ENCODE results near the gene ZNG1E. TPM values are rescaled to one million over a fixed set of nuclear protein-coding genes. Genes with fewer than 3 reads are reported as not detected.

Gene ZNG1E
- total and polyA plus RNA-seq, 8 donors: 15.0 to 75.7 (median 23.5) TPM

Other genes starting within 250 kb of the ZNG1E start
- gene FOXD4L4, start 61.2 kb downstream of the ZNG1E start, total RNA-seq: under 1 TPM in 3 of 6 donors, not detected in 3; 0.13 to 0.29 (median 0.14) TPM
- under 1 TPM; 0.07 to 0.08 TPM for gene FOXD4L4, start 61.2 kb downstream of the ZNG1E start, polyA plus RNA-seq

Measured in pancreas (tissue), 8 donors.